ENCODE measurements around the gene BSPH1. TPM values are rescaled to one million over a fixed set of nuclear protein-coding genes. Genes with fewer than 3 reads are reported as not detected.
A peak's percentile ranks its signal among the peaks of the same experiment; 100 is the strongest.
"Not testable (repeated sequence)": the region's sequence is repeated elsewhere in the genome, so short reads cannot be mapped to it uniquely, and the experiment has no call there.

The BSPH1 gene
- total RNA-seq, 5 donors from 2014 or later (not counting 1 experiment from before 2014, with no cell fraction given), result not detected

DNA sequence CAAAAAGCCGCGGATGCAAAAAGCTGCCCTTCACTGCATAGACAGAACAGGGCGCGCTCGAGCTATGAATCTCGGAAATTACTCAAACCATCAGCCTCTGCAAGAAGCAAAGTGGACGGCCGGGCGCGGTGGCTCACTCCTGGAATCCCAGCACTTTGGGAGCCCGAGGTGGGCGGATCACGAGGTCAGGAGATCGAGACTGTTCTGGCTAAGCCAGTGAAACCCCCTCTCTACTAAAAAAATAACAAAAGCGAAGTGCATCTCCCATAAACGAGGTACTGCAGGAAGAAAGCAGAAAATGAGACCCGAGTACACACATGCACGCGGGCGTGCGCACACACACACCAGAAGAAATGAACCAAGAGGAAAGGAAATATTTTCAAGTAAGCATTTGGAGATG lies 39.8 kb downstream of the BSPH1 start:
- WGBS (ENCODE audit: insufficient coverage), result no CpG with 5 or more reads among the region's 21 CpGs
- CTCF ChIA-PET, DNase-seq: not testable (repeated sequence)

DNA sequence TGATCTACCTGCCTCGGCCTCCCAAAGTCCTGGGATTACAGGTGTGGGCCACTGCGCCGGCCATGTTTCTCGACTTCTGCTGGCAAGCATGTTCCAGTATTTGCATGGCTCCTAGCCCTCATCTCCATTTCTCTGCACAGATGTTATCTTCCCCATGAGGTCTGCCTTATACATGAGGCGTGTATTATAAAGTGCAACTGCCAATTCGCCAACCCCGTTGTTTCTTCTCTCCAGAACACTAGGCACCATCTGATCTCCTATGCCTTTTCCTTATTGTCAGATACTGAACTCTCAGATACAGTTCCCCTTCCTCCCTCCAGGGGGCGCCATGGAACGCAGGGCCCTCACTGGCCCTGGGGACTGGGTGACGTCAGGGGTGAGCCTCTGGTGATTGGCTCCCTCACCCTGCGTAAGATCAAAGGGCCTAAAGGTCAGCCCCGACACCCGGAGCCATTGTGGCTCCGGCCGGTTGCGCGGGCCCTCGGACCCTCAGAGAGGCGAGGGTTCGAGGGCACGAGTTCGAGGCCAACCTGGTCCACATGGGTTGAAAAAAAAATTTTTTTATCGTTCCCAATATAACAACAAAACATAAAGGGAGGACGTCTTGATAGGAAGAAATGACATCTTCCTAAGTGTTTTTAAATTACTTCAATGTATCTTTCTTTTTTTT lies 42.0 kb downstream of the BSPH1 start:
- H3K4me1 Mint-ChIP-seq; H3K27ac Mint-ChIP-seq; H3K27me3 ChIP-seq (replicated peaks in 1 of 2; ENCODE audit: control insufficient read depth in 2 of 2, extremely low read depth in 1 of 2, insufficient read depth in 2 of 2, low read length in 1 of 2); H3K27me3 Mint-ChIP-seq; POLR2A ChIA-PET; H3K9me3 Mint-ChIP-seq; H3K27ac ChIP-seq (ENCODE audit: low read length); H3K4me3 Mint-ChIP-seq; CTCF ChIA-PET; ATAC-seq (replicated peaks in 1 of 4); H3K9me3 ChIP-seq; H3K36me3 ChIP-seq (ENCODE audit: control insufficient read depth in 2 of 2, extremely low read depth in 1 of 2, insufficient read depth in 1 of 2, low read length in 1 of 2); H3K4me3 ChIP-seq (ENCODE audit: control insufficient read depth in 1 of 2, extremely low read depth in 1 of 2, low read length in 1 of 2); H3K36me3 Mint-ChIP-seq; H3K4me1 ChIP-seq (ENCODE audit: control insufficient read depth in 1 of 2, extremely low read depth in 1 of 2, insufficient read depth in 2 of 2, low read length in 2 of 2): not testable (repeated sequence)
- WGBS (ENCODE audit: insufficient coverage), result 90% methylated on average over 16 of the region's 24 CpGs
- DNase-seq, result peak in 6 of 35 experiments; percentile 0 to 19 (median 9)

More for the DNA sequence above, 39.8 kb downstream of the BSPH1 start:
- H3K4me1 ChIP-seq (ENCODE audit: control insufficient read depth in 1 of 2, extremely low read depth in 1 of 2, insufficient read depth in 2 of 2, low read length in 2 of 2); H3K27ac ChIP-seq (ENCODE audit: low read length); H3K27me3 ChIP-seq (replicated peaks in 1 of 2; ENCODE audit: control insufficient read depth in 2 of 2, extremely low read depth in 1 of 2, insufficient read depth in 2 of 2, low read length in 1 of 2); ATAC-seq (replicated peaks in 1 of 4); H3K4me1 Mint-ChIP-seq; H3K9me3 ChIP-seq; H3K36me3 ChIP-seq (ENCODE audit: control insufficient read depth in 2 of 2, extremely low read depth in 1 of 2, insufficient read depth in 1 of 2, low read length in 1 of 2); H3K27ac Mint-ChIP-seq; H3K27me3 Mint-ChIP-seq; POLR2A ChIA-PET; H3K4me3 Mint-ChIP-seq; H3K4me3 ChIP-seq (ENCODE audit: control insufficient read depth in 1 of 2, extremely low read depth in 1 of 2, low read length in 1 of 2); H3K36me3 Mint-ChIP-seq; H3K9me3 Mint-ChIP-seq: not testable (repeated sequence)

GRCh38 chr19:47928581-47928980 lies 63.4 kb downstream of the BSPH1 start:
- WGBS (ENCODE audit: insufficient coverage), result no CpG with 5 or more reads among the region's 20 CpGs
- H3K4me1 Mint-ChIP-seq; H3K27ac Mint-ChIP-seq; H3K4me1 ChIP-seq (ENCODE audit: control insufficient read depth in 1 of 2, extremely low read depth in 1 of 2, insufficient read depth in 2 of 2, low read length in 2 of 2); POLR2A ChIA-PET; ATAC-seq (replicated peaks in 1 of 4); H3K9me3 Mint-ChIP-seq; H3K4me3 Mint-ChIP-seq; CTCF ChIA-PET; H3K36me3 ChIP-seq (ENCODE audit: control insufficient read depth in 2 of 2, extremely low read depth in 1 of 2, insufficient read depth in 1 of 2, low read length in 1 of 2); H3K4me3 ChIP-seq (ENCODE audit: control insufficient read depth in 1 of 2, extremely low read depth in 1 of 2, low read length in 1 of 2); H3K36me3 Mint-ChIP-seq; H3K27me3 ChIP-seq (replicated peaks in 1 of 2; ENCODE audit: control insufficient read depth in 2 of 2, extremely low read depth in 1 of 2, insufficient read depth in 2 of 2, low read length in 1 of 2); H3K27me3 Mint-ChIP-seq; H3K27ac ChIP-seq (ENCODE audit: low read length); H3K9me3 ChIP-seq: not testable (repeated sequence)
- DNase-seq, result peak in 1 of 35 experiments; percentile 20

GRCh38 chr19:47920107-47920506 lies 71.9 kb downstream of the BSPH1 start:
- H3K4me1 ChIP-seq (ENCODE audit: control insufficient read depth in 1 of 2, extremely low read depth in 1 of 2, insufficient read depth in 2 of 2, low read length in 2 of 2); H3K4me1 Mint-ChIP-seq; H3K4me3 ChIP-seq (ENCODE audit: control insufficient read depth in 1 of 2, extremely low read depth in 1 of 2, low read length in 1 of 2); H3K27me3 Mint-ChIP-seq; H3K9me3 ChIP-seq; POLR2A ChIA-PET; H3K36me3 Mint-ChIP-seq; H3K27ac ChIP-seq (ENCODE audit: low read length); ATAC-seq (replicated peaks in 1 of 4); H3K27me3 ChIP-seq (replicated peaks in 1 of 2; ENCODE audit: control insufficient read depth in 2 of 2, extremely low read depth in 1 of 2, insufficient read depth in 2 of 2, low read length in 1 of 2); H3K27ac Mint-ChIP-seq; CTCF ChIA-PET; H3K36me3 ChIP-seq (ENCODE audit: control insufficient read depth in 2 of 2, extremely low read depth in 1 of 2, insufficient read depth in 1 of 2, low read length in 1 of 2); H3K4me3 Mint-ChIP-seq; H3K9me3 Mint-ChIP-seq: not testable (repeated sequence)
- no CpG with 5 or more reads among the region's 15 CpGs for WGBS (ENCODE audit: insufficient coverage)
- DNase-seq, result peak in 1 of 35 experiments; percentile 94

Other genes starting within 250 kb of the BSPH1 start
- 1,000 to 10,000 TPM in 1 of 5 donors, 100 to 1,000 TPM in 4; 832 to 1,046 (median 935) TPM for gene NOP53, start 246.6 kb downstream of the BSPH1 start, total RNA-seq
- gene SELENOW, start 213.5 kb downstream of the BSPH1 start, total RNA-seq, result 100 to 1,000 TPM in 4 of 5 donors, 10 to 100 TPM in 1; 91.5 to 111 (median 101) TPM
- gene TPRX1, start 187.6 kb downstream of the BSPH1 start, total RNA-seq, result not detected
- not detected for gene CRX, start 170.2 kb downstream of the BSPH1 start, total RNA-seq
- gene TPRX2, start 132.9 kb downstream of the BSPH1 start, total RNA-seq, result not detected
- under 1 TPM in 3 of 5 donors, not detected in 2; 0.22 to 0.44 (median 0.30) TPM for gene SULT2A1, start 105.9 kb downstream of the BSPH1 start, total RNA-seq
- gene ELSPBP1, start 2.5 kb upstream of the BSPH1 start, total RNA-seq, result not detected
- not detected for gene CABP5, start 51.9 kb upstream of the BSPH1 start, total RNA-seq
- 1 to 10 TPM; 1.3 to 9.5 (median 3.4) TPM for gene PLA2G4C, start 118.6 kb upstream of the BSPH1 start, total RNA-seq
- 100 to 1,000 TPM in 3 of 5 donors, 10 to 100 TPM in 2; 58.7 to 127 (median 112) TPM for gene LIG1, start 178.2 kb upstream of the BSPH1 start, total RNA-seq
- gene ZSWIM9, start 178.5 kb upstream of the BSPH1 start, total RNA-seq, result 10 to 100 TPM in 3 of 5 donors, 1 to 10 TPM in 2; 5.4 to 14.7 (median 11.6) TPM

All from T-cell (primary cell).